Measurements from ENCODE around the gene PRKN.
A peak's percentile ranks its signal among the peaks of the same experiment; 100 is the strongest.

The PRKN gene

DNA sequence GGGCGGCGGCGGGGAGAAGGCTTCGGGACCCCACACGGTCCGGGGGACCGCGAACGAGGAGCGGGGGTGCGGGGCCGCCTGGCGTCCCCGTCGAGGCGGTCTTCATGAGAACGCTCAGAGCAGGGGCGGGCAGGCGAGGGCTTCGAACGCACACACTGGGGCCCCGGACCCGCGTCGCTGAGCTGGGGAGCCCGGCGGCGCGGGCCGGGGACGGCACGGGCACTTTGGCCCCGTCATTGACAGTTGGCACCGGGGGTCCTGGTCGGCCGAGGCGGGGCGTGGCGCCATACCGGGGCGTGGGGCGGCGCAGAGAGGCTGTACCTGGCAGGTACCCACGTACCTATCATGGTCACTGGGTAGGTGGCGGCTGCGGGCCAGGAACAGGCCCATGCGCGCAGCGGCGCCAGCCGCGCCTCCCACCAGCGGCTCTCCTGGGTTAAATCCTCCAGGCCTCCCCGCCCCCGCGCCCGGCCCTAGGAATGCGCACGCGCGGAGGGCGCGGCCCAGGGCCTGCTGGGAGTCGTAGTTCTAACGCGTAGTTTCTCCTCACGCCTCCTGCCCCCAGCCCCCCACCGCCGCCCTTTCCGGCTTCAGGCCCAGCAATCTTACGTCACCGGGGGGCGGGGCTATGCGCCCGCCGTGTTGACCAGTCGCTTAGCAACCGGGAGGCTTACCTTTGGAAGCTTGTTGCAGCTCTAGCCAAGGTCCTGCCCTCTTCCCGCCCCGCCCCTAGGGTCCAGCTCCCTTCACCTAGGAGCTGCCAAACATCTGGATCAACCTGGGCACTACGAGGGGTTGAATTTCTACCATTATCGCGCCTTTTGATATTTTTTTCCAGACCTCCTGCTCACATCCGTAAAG lies at the start of gene PRKN, which contains the start of gene PACRG:
TSS of gene PRKN (minus strand) at position 445 of the 861 bp plus-strand sequence.
TSS of gene PACRG (plus strand) at position 653 of the 861 bp plus-strand sequence.
- H3K27ac Mint-ChIP-seq: peak within 1 kb of the TSS; percentile 97
- DNase-seq (ENCODE audit: low spot score in 2 of 2) (peak; percentile 97 to 98), ATAC-seq (ENCODE audit: low read depth) (peak; percentile 88)
- no peaks in the 10 kb centered on the region for H3K9me3 Mint-ChIP-seq
- H3K36me3 Mint-ChIP-seq: no peaks in the 10 kb centered on the region
- no peaks in the 10 kb centered on the region for H3K27me3 Mint-ChIP-seq
- H3K4me1 Mint-ChIP-seq: peaks cover 8% of the 10 kb centered on the region
- H3K4me3 Mint-ChIP-seq: peak within 1 kb of the TSS; percentile 100

GRCh38 chr6:162777091-162777490 lies 49.5 kb upstream of the PRKN start:
- Mint-ChIP-seq H3K9me3 (peaks cover 10% of the 10 kb centered on the region), H3K27me3 (peaks cover 2% of the 10 kb centered on the region)

DNA sequence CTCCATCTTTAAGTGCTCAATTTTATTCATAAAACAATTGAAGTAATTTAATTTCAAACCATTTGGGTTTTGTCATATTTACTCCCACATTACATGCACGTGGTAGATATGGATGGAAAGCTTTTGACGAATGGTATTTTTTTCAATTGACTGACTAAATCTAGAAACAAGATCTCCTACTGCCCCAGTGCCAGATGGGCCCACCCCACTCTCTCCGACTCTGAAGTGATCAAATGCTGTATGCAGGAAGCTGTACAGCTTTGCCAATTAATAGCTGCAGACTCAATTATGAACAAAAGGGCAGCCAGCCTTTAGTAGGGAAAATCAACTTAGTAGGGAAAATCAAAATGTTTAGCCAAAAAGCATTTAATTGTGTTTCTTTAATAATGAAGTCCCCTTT lies 46.4 kb upstream of the PRKN start:
- no peaks in the 10 kb centered on the region for H3K4me1 Mint-ChIP-seq
- H3K4me3 Mint-ChIP-seq: no peak overlapping the region
- ATAC-seq (ENCODE audit: low read depth) (no peak), DNase-seq (ENCODE audit: low spot score in 2 of 2) (no peak)
- H3K27ac Mint-ChIP-seq: no peak overlapping the region
- H3K36me3 Mint-ChIP-seq: no peaks in the 10 kb centered on the region
- no peaks in the 10 kb centered on the region for H3K27me3 Mint-ChIP-seq
- H3K9me3 Mint-ChIP-seq: no peaks in the 10 kb centered on the region

More at GRCh38 chr6:162777091-162777490, 49.5 kb upstream of the PRKN start:
- H3K36me3 Mint-ChIP-seq: no peaks in the 10 kb centered on the region
- DNase-seq (ENCODE audit: low spot score in 2 of 2) (no peak), ATAC-seq (ENCODE audit: low read depth) (no peak)
- no peaks in the 10 kb centered on the region for H3K4me1 Mint-ChIP-seq
- H3K27ac Mint-ChIP-seq: no peak overlapping the region
- no peak overlapping the region for H3K4me3 Mint-ChIP-seq

- Mint-ChIP-seq H3K4me1 (no peaks in the 10 kb centered on the region), H3K27ac (no peak overlapping the region), H3K36me3 (no peaks in the 10 kb centered on the region), H3K4me3 (no peak overlapping the region), H3K27me3 (no peaks in the 10 kb centered on the region), H3K9me3 (peaks cover 1% of the 10 kb centered on the region)
- DNase-seq (ENCODE audit: low spot score in 2 of 2) (no peak), ATAC-seq (ENCODE audit: low read depth) (no peak)
Measured at GRCh38 chr6:162772466-162772865, 44.9 kb upstream of the PRKN start.

DNA sequence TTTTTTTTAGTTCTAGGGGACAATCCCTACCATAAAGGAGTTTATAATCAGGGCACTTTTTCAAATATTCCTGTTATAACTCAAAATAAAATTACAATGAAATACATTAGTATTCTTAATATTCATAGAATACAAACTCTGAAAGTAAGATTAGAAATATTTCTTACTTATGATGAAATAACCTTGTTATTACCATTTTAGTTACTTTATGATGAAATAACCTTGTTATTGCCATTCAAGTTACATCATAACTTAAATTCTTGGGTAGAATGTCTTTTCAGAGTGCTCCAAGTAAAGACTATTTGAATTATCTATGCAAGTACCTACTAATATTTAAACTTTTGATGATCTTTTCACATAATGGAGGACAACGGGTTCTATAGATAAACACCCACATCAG lies 43.4 kb upstream of the PRKN start:
- no peaks in the 10 kb centered on the region for H3K27me3 Mint-ChIP-seq
- H3K4me3 Mint-ChIP-seq: no peak overlapping the region
- DNase-seq (ENCODE audit: low spot score in 2 of 2): no peak
- no peaks in the 10 kb centered on the region for H3K4me1 Mint-ChIP-seq
- no peaks in the 10 kb centered on the region for H3K36me3 Mint-ChIP-seq
- peaks cover 1% of the 10 kb centered on the region for H3K9me3 Mint-ChIP-seq
- no peak for ATAC-seq (ENCODE audit: low read depth)
- no peak overlapping the region for H3K27ac Mint-ChIP-seq

DNA sequence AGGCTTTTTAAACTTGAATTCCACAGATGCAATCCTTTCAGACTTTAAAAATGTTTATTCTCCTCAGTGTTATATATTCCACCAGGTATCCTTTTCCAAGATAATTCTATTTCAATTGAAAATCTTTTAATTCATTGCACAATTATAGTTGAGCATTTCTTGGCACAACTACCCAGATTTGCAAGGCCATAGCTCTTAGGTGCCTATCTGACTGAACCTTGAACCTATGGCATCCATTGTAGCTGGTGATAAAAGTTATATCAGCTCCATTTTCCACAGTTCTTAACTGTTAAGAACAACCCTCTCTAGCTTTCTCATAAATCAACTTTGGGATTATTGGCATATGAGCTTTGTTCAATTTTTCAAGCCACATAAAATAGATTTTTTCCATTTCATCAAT lies 42.6 kb upstream of the PRKN start:
- Mint-ChIP-seq H3K36me3 (no peaks in the 10 kb centered on the region), H3K4me3 (no peak overlapping the region), H3K4me1 (no peaks in the 10 kb centered on the region), H3K27ac (no peak overlapping the region), H3K27me3 (no peaks in the 10 kb centered on the region), H3K9me3 (peaks cover 1% of the 10 kb centered on the region)
- ATAC-seq (ENCODE audit: low read depth): no peak
- no peak for DNase-seq (ENCODE audit: low spot score in 2 of 2)

DNA sequence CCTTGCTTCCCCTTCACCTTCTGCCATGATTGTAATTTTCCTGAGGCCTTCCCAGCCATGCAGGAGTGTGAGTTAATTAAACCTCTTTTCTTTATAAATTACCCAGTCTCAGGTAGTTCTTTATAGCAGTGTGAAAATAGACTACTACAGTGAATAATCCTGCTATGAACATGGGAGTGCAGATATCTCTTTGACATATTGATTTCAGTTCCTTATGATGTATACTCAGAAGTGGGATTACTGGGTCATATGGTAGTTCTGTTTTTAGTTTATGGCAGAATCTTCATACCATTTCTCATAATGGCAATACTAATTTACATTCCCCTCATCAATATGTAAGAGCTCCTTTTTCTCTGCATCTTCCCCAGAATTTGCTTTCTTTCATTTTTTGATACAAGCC lies 26.2 kb upstream of the PRKN start:
- Mint-ChIP-seq H3K36me3 (no peaks in the 10 kb centered on the region), H3K4me3 (no peak overlapping the region), H3K9me3 (no peaks in the 10 kb centered on the region), H3K27ac (no peak overlapping the region), H3K4me1 (no peaks in the 10 kb centered on the region), H3K27me3 (no peaks in the 10 kb centered on the region)
- DNase-seq (ENCODE audit: low spot score in 2 of 2) (no peak), ATAC-seq (ENCODE audit: low read depth) (no peak)

- ATAC-seq (ENCODE audit: low read depth) (no peak), DNase-seq (ENCODE audit: low spot score in 2 of 2) (no peak)
- Mint-ChIP-seq H3K4me3 (no peak overlapping the region), H3K27me3 (no peaks in the 10 kb centered on the region), H3K9me3 (no peaks in the 10 kb centered on the region), H3K4me1 (no peaks in the 10 kb centered on the region), H3K27ac (no peak overlapping the region), H3K36me3 (no peaks in the 10 kb centered on the region)
Measured at GRCh38 chr6:162751211-162751859, 23.8 kb upstream of the PRKN start.

- DNase-seq (ENCODE audit: low spot score in 2 of 2) (no peak), ATAC-seq (ENCODE audit: low read depth) (no peak)
- H3K4me1 Mint-ChIP-seq: no peaks in the 10 kb centered on the region
- no peak overlapping the region for H3K4me3 Mint-ChIP-seq
- no peak overlapping the region for H3K27ac Mint-ChIP-seq
- no peaks in the 10 kb centered on the region for H3K9me3 Mint-ChIP-seq
- H3K27me3 Mint-ChIP-seq: no peaks in the 10 kb centered on the region
- H3K36me3 Mint-ChIP-seq: no peaks in the 10 kb centered on the region
Measured at GRCh38 chr6:162750776-162751175, 23.2 kb upstream of the PRKN start.

DNA sequence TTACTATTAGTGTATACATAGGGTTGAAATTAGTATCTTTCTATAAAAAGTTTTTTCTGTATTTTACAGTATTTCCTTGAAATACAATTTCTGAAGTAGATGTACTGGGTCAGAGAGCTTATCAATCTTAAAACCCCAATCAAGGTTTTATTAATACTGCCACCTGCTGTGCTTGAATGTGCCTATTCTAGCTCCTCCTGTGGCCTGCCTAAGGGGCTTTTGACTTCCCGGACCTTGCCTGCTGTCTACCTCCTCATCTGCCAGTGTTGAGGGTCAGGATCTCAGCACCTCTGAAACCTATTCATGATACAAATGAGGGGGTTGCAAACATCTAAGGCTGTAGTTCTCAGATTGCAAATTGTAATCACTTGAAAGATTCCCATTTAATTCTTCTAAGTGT lies 9.4 kb upstream of the PRKN start:
- no peak for DNase-seq (ENCODE audit: low spot score in 2 of 2)
- Mint-ChIP-seq H3K27ac (no peak overlapping the region), H3K27me3 (no peaks in the 10 kb centered on the region), H3K4me3 (no peak overlapping the region), H3K36me3 (no peaks in the 10 kb centered on the region), H3K4me1 (no peaks in the 10 kb centered on the region), H3K9me3 (no peaks in the 10 kb centered on the region)
- ATAC-seq (ENCODE audit: low read depth): no peak

DNA sequence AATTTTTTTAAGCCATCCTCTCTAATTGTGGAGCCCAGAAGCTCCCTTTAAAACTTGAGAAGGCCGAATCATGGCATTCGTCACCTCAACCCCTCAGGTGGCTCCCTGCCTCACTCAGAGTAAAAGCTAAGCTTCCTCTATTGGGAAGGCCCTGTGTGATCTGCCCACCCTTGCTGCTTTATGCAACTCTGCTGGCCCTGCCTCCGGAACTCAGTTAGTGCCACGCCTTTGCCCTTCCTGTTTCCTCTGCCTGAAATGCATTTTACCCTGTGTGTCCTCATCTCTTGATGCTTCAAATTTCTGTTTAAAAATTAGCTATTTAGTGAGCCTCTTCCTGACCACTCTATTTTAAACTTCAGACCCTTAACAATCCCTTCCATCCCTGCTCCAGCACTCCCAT lies 5.9 kb upstream of the PRKN start:
- no peak overlapping the region for H3K4me3 Mint-ChIP-seq
- H3K4me1 Mint-ChIP-seq: no peaks in the 10 kb centered on the region
- no peaks in the 10 kb centered on the region for H3K27me3 Mint-ChIP-seq
- DNase-seq (ENCODE audit: low spot score in 2 of 2) (no peak), ATAC-seq (ENCODE audit: low read depth) (no peak)
- H3K9me3 Mint-ChIP-seq: no peaks in the 10 kb centered on the region
- no peaks in the 10 kb centered on the region for H3K36me3 Mint-ChIP-seq
- H3K27ac Mint-ChIP-seq: no peak overlapping the region

GRCh38 chr6:162730502-162730901 lies 2.9 kb upstream of the PRKN start:
- Mint-ChIP-seq H3K4me1 (peaks cover 8% of the 10 kb centered on the region), H3K36me3 (no peaks in the 10 kb centered on the region), H3K9me3 (no peaks in the 10 kb centered on the region), H3K27me3 (no peaks in the 10 kb centered on the region), H3K4me3 (no peak overlapping the region), H3K27ac (peak overlapping the region; percentile 97)
- no peak for ATAC-seq (ENCODE audit: low read depth)
- no peak for DNase-seq (ENCODE audit: low spot score in 2 of 2)

DNA sequence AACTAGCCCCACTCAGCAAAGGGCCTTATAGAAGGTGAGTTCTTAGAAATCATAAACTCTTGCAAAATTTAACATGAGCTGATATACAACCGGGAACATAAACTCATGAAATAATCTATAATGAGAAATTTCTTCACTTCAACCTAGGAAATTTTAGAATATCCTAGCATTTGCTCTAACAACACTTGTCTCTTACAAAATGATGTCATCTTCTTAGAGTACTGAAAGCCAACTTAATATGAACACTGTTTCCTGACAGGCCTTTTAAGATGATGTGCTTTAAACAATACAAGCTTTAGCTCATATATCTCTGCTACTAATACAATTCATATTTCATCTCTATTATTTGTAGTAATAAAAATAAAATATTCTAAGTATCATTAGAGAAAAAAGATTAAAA lies 1.1 kb upstream of the PRKN start:
- no peaks in the 10 kb centered on the region for H3K27me3 Mint-ChIP-seq
- peaks cover 8% of the 10 kb centered on the region for H3K4me1 Mint-ChIP-seq
- H3K27ac Mint-ChIP-seq: peak overlapping the region; percentile 97
- H3K36me3 Mint-ChIP-seq: no peaks in the 10 kb centered on the region
- H3K9me3 Mint-ChIP-seq: no peaks in the 10 kb centered on the region
- DNase-seq (ENCODE audit: low spot score in 2 of 2): no peak
- H3K4me3 Mint-ChIP-seq: no peak overlapping the region
- ATAC-seq (ENCODE audit: low read depth): no peak

GRCh38 chr6:162728197-162728596 lies 631 bp upstream of the PRKN start:
- H3K27me3 Mint-ChIP-seq: no peaks in the 10 kb centered on the region
- no peak for ATAC-seq (ENCODE audit: low read depth)
- H3K4me3 Mint-ChIP-seq: peak overlapping the region; percentile 100
- no peaks in the 10 kb centered on the region for H3K36me3 Mint-ChIP-seq
- no peaks in the 10 kb centered on the region for H3K9me3 Mint-ChIP-seq
- no peak for DNase-seq (ENCODE audit: low spot score in 2 of 2)
- peaks cover 8% of the 10 kb centered on the region for H3K4me1 Mint-ChIP-seq
- peak overlapping the region; percentile 97 for H3K27ac Mint-ChIP-seq

Measured in memory B cell (primary cell).